ENCODE measurements around the gene SH3D21.

The SH3D21 gene

GRCh38 chr1:36301220-36301619 lies 4.9 kb upstream of the SH3D21 start:
- Histone ChIP-seq H3K4me3 (ENCODE audit: control insufficient read depth in 1 of 7, extremely low read depth in 1 of 7, insufficient read depth in 4 of 7, low read depth in 2 of 7, low read length in 6 of 7) (no peak overlapping the region), H3K27ac (ENCODE audit: insufficient read depth in 1 of 2, low read depth in 1 of 2, low read length in 2 of 2, poor library complexity in 1 of 2, severe bottlenecking in 2 of 2) (no peak overlapping the region), H3K36me3 (ENCODE audit: control insufficient read depth in 4 of 4, insufficient read depth in 4 of 4, low read length in 3 of 4) (peaks cover 18 to 75% (median 55%) of the 10 kb centered on the region in 4 experiments), H3K9me3 (ENCODE audit: control extremely low read depth in 1 of 5, control insufficient read depth in 4 of 5, insufficient read depth in 2 of 5, low read depth in 1 of 5, low read length in 4 of 5) (no peaks in the 10 kb centered on the region), H3K4me1 (ENCODE audit: control extremely low read depth in 1 of 4, control insufficient read depth in 4 of 4, insufficient read depth in 4 of 4, low read length in 3 of 4) (peaks cover 0 to 38% (median 25%) of the 10 kb centered on the region in 4 experiments), H3K27me3 (replicated peaks in 2 of 5; ENCODE audit: control insufficient read depth in 4 of 5, insufficient read depth in 5 of 5, low read length in 4 of 5) (no peaks in the 10 kb centered on the region)
- WGBS (ENCODE audit: insufficient coverage), result no CpG with 5 or more reads among the region's 1 CpG
- POLR2A ChIA-PET, result no interaction called here
- no peak for DNase-seq
- CTCF ChIA-PET, result interaction anchor here (1.0 to 2.2 kb wide), 6 partner anchors 8 to 66 kb away, joined by 3 to 10 read pairs (median 5); no protein-coding TSS in a partner anchor

- CTCF ChIA-PET, result interaction anchor here (1.1 to 1.7 kb wide), 4 partner anchors 13 to 208 kb away, joined by 3 to 4 read pairs (median 4); no protein-coding TSS in a partner anchor
- Histone ChIP-seq H3K27ac (ENCODE audit: insufficient read depth in 1 of 2, low read depth in 1 of 2, low read length in 2 of 2, poor library complexity in 1 of 2, severe bottlenecking in 2 of 2) (no peak overlapping the region), H3K4me1 (ENCODE audit: control extremely low read depth in 1 of 4, control insufficient read depth in 4 of 4, insufficient read depth in 4 of 4, low read length in 3 of 4) (peaks cover 0 to 55% (median 37%) of the 10 kb centered on the region in 4 experiments), H3K4me3 (ENCODE audit: control insufficient read depth in 1 of 7, extremely low read depth in 1 of 7, insufficient read depth in 4 of 7, low read depth in 2 of 7, low read length in 6 of 7) (no peak overlapping the region), H3K27me3 (replicated peaks in 2 of 5; ENCODE audit: control insufficient read depth in 4 of 5, insufficient read depth in 5 of 5, low read length in 4 of 5) (no peaks in the 10 kb centered on the region), H3K36me3 (ENCODE audit: control insufficient read depth in 4 of 4, insufficient read depth in 4 of 4, low read length in 3 of 4) (peaks cover 12 to 58% (median 39%) of the 10 kb centered on the region in 4 experiments), H3K9me3 (ENCODE audit: control extremely low read depth in 1 of 5, control insufficient read depth in 4 of 5, insufficient read depth in 2 of 5, low read depth in 1 of 5, low read length in 4 of 5) (no peaks in the 10 kb centered on the region)
- POLR2A ChIA-PET, result no interaction called here
- no peak for DNase-seq
- WGBS (ENCODE audit: insufficient coverage), result 100% methylated on average over 2 of the region's 5 CpGs
Measured at GRCh38 chr1:36303244-36303643, 2.9 kb upstream of the SH3D21 start.

GRCh38 chr1:36303650-36304360 lies 2.4 kb upstream of the SH3D21 start:
- peaks cover 0 to 55% (median 37%) of the 10 kb centered on the region in 4 experiments for H3K4me1 ChIP-seq (ENCODE audit: control extremely low read depth in 1 of 4, control insufficient read depth in 4 of 4, insufficient read depth in 4 of 4, low read length in 3 of 4)
- ChIA-PET POLR2A (no interaction called here), CTCF (interaction anchor here (0.8 to 1.7 kb wide), 5 partner anchors 12 to 209 kb away, joined by 3 to 4 read pairs (median 3); no protein-coding TSS in a partner anchor)
- no peak for DNase-seq
- no peak overlapping the region for H3K27ac ChIP-seq (ENCODE audit: insufficient read depth in 1 of 2, low read depth in 1 of 2, low read length in 2 of 2, poor library complexity in 1 of 2, severe bottlenecking in 2 of 2)
- H3K9me3 ChIP-seq (ENCODE audit: control extremely low read depth in 1 of 5, control insufficient read depth in 4 of 5, insufficient read depth in 2 of 5, low read depth in 1 of 5, low read length in 4 of 5), result no peaks in the 10 kb centered on the region
- 97% methylated on average over 11 of the region's 23 CpGs for WGBS (ENCODE audit: insufficient coverage)
- no peak overlapping the region for H3K4me3 ChIP-seq (ENCODE audit: control insufficient read depth in 1 of 7, extremely low read depth in 1 of 7, insufficient read depth in 4 of 7, low read depth in 2 of 7, low read length in 6 of 7)
- H3K36me3 ChIP-seq (ENCODE audit: control insufficient read depth in 4 of 4, insufficient read depth in 4 of 4, low read length in 3 of 4), result peaks cover 10 to 53% (median 36%) of the 10 kb centered on the region in 4 experiments
- H3K27me3 ChIP-seq (replicated peaks in 2 of 5; ENCODE audit: control insufficient read depth in 4 of 5, insufficient read depth in 5 of 5, low read length in 4 of 5), result no peaks in the 10 kb centered on the region

GRCh38 chr1:36304521-36304920 lies 1.6 kb upstream of the SH3D21 start:
- Histone ChIP-seq H3K36me3 (ENCODE audit: control insufficient read depth in 4 of 4, insufficient read depth in 4 of 4, low read length in 3 of 4) (peaks cover 10 to 53% (median 34%) of the 10 kb centered on the region in 4 experiments), H3K27me3 (replicated peaks in 2 of 5; ENCODE audit: control insufficient read depth in 4 of 5, insufficient read depth in 5 of 5, low read length in 4 of 5) (no peaks in the 10 kb centered on the region), H3K4me3 (ENCODE audit: control insufficient read depth in 1 of 7, extremely low read depth in 1 of 7, insufficient read depth in 4 of 7, low read depth in 2 of 7, low read length in 6 of 7) (peak overlapping the region in 1 of 7 experiments; percentile 38), H3K27ac (ENCODE audit: insufficient read depth in 1 of 2, low read depth in 1 of 2, low read length in 2 of 2, poor library complexity in 1 of 2, severe bottlenecking in 2 of 2) (peak overlapping the region in 1 of 2 experiments; percentile 11), H3K9me3 (ENCODE audit: control extremely low read depth in 1 of 5, control insufficient read depth in 4 of 5, insufficient read depth in 2 of 5, low read depth in 1 of 5, low read length in 4 of 5) (no peaks in the 10 kb centered on the region), H3K4me1 (ENCODE audit: control extremely low read depth in 1 of 4, control insufficient read depth in 4 of 4, insufficient read depth in 4 of 4, low read length in 3 of 4) (peaks cover 0 to 55% (median 37%) of the 10 kb centered on the region in 4 experiments)
- ChIA-PET CTCF (interaction anchor here (0.8 to 1.7 kb wide), 3 partner anchors 12 to 20 kb away, joined by 3 to 4 read pairs (median 4); no protein-coding TSS in a partner anchor), POLR2A (interaction anchor here (0.7 kb wide), 1 partner anchor 19 kb away, joined by 3 read pairs; no protein-coding TSS in a partner anchor)
- peak; percentile 66 to 83 (median 80) for DNase-seq
- WGBS (ENCODE audit: insufficient coverage), result 0% methylated on average over 5 of the region's 7 CpGs

- peaks cover 10 to 46% (median 31%) of the 10 kb centered on the region in 4 experiments for H3K36me3 ChIP-seq (ENCODE audit: control insufficient read depth in 4 of 4, insufficient read depth in 4 of 4, low read length in 3 of 4)
- H3K27me3 ChIP-seq (replicated peaks in 2 of 5; ENCODE audit: control insufficient read depth in 4 of 5, insufficient read depth in 5 of 5, low read length in 4 of 5), result no peaks in the 10 kb centered on the region
- H3K4me1 ChIP-seq (ENCODE audit: control extremely low read depth in 1 of 4, control insufficient read depth in 4 of 4, insufficient read depth in 4 of 4, low read length in 3 of 4), result peaks cover 0 to 55% (median 37%) of the 10 kb centered on the region in 4 experiments
- no peak overlapping the region for H3K27ac ChIP-seq (ENCODE audit: insufficient read depth in 1 of 2, low read depth in 1 of 2, low read length in 2 of 2, poor library complexity in 1 of 2, severe bottlenecking in 2 of 2)
- POLR2A ChIA-PET, result interaction anchor here (0.7 kb wide), 1 partner anchor 20 kb away, joined by 3 read pairs; no protein-coding TSS in a partner anchor
- DNase-seq, result peak in 1 of 3 donors; percentile 33
- CTCF ChIA-PET, result interaction anchor here (1.0 to 1.7 kb wide), 4 partner anchors 11 to 19 kb away, joined by 3 to 4 read pairs (median 4); no protein-coding TSS in a partner anchor
- no peaks in the 10 kb centered on the region for H3K9me3 ChIP-seq (ENCODE audit: control extremely low read depth in 1 of 5, control insufficient read depth in 4 of 5, insufficient read depth in 2 of 5, low read depth in 1 of 5, low read length in 4 of 5)
- WGBS (ENCODE audit: insufficient coverage), result 100% methylated on average over 6 of the region's 10 CpGs
- H3K4me3 ChIP-seq (ENCODE audit: control insufficient read depth in 1 of 7, extremely low read depth in 1 of 7, insufficient read depth in 4 of 7, low read depth in 2 of 7, low read length in 6 of 7), result no peak overlapping the region
Measured at GRCh38 chr1:36304970-36305914, 926 bp upstream of the SH3D21 start.

- POLR2A ChIA-PET, result interaction anchor here (1.5 kb wide), 2 partner anchors 14 to 157 kb away, joined by 3 to 4 read pairs; partner anchors contain the start of gene TRAPPC3
- Histone ChIP-seq H3K9me3 (ENCODE audit: control extremely low read depth in 1 of 5, control insufficient read depth in 4 of 5, insufficient read depth in 2 of 5, low read depth in 1 of 5, low read length in 4 of 5) (no peaks in the 10 kb centered on the region), H3K36me3 (ENCODE audit: control insufficient read depth in 4 of 4, insufficient read depth in 4 of 4, low read length in 3 of 4) (peaks cover 10 to 40% (median 26%) of the 10 kb centered on the region in 4 experiments), H3K4me1 (ENCODE audit: control extremely low read depth in 1 of 4, control insufficient read depth in 4 of 4, insufficient read depth in 4 of 4, low read length in 3 of 4) (peaks cover 0 to 55% (median 37%) of the 10 kb centered on the region in 4 experiments), H3K27me3 (replicated peaks in 2 of 5; ENCODE audit: control insufficient read depth in 4 of 5, insufficient read depth in 5 of 5, low read length in 4 of 5) (no peaks in the 10 kb centered on the region), H3K27ac (ENCODE audit: insufficient read depth in 1 of 2, low read depth in 1 of 2, low read length in 2 of 2, poor library complexity in 1 of 2, severe bottlenecking in 2 of 2) (no peak overlapping the region), H3K4me3 (ENCODE audit: control insufficient read depth in 1 of 7, extremely low read depth in 1 of 7, insufficient read depth in 4 of 7, low read depth in 2 of 7, low read length in 6 of 7) (peak overlapping the region in 3 of 7 experiments; percentile 42 to 76 (median 75))
- CTCF ChIA-PET, result interaction anchor here (0.5 to 3.5 kb wide), 5 partner anchors 11 to 62 kb away, joined by 3 to 9 read pairs (median 3); no protein-coding TSS in a partner anchor
- WGBS (ENCODE audit: insufficient coverage), result no CpG with 5 or more reads among the region's 7 CpGs
- DNase-seq, result no peak
Measured at GRCh38 chr1:36305915-36306209, 306 bp upstream of the SH3D21 start.
